HG02884 (cell line): ENCODE data around the gene PEDS1.
"Not testable (repeated sequence)": the region's sequence is repeated elsewhere in the genome, so short reads cannot be mapped to it uniquely, and the experiment has no call there.

Source experiments
- ATAC-seq: cut with Tn5 transposase; IDR thresholded peaks from one replicate; pipeline ENCODE4 v1.9.1; 2021; ENCODE audit warnings: mild to moderate bottlenecking, moderate library complexity; ENCODE audit not compliant: unreplicated experiment

The PEDS1 gene

DNA sequence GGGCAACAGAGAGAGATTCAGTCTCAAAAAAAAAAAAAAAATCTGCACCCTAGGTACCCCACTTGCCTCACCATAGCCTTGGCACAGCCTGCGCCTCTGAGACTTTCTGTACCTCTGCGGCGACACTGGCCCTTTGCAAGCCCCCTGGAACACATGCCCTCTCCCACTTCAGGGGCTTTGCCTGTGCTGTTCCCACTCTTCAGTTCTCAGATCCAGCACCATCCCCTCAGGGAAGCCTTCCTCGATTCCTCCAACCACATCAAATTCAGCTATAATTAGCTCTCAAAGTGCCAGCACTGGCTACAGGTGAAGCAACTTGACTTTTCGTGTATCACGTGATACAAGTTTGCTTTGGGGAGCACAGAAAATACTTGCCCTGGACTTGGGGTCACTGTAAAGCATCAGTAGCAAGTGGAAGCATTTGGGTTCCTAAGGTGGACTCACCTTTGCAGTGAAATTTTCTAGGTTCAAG is 38.4 kb downstream of the PEDS1 start:
- ATAC-seq = no peak

DNA sequence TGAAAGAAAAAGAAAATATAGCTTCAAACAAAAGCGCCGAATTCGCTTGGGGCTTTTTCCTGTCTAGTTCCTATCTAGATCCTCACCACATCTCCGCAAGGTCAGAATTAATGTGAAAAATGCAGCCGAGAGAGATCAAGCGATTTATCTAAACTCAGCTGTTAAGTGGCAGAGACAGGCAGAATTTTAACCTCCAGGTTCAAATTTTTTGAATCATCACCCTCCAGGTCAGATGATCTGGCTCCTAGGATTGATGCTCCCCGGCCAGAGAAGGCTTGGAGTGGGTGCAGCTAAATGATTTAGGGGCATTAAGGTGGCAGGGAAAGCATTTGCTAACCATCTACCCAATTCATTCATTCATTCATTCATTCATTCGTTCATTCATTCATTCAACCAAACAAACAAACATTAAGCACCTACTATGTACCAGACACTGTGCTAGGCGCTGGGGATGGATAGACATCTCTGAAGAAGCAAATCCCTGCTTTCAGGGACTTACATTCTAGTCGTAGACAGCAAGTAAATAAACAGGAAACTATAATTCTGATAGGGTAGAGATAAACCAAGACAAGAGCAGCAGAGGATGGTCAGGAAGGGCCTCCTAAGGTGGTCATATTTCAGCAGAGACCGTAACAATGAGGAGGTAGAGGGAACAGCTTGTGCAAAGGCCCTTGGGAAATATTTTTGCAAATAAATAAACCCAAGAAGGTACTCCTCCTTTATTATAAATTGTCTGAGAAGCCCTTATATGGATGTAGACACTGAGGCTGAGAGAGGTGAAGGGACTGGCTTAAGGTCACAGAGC is 39.9 kb downstream of the PEDS1 start:
- no peak for ATAC-seq

DNA sequence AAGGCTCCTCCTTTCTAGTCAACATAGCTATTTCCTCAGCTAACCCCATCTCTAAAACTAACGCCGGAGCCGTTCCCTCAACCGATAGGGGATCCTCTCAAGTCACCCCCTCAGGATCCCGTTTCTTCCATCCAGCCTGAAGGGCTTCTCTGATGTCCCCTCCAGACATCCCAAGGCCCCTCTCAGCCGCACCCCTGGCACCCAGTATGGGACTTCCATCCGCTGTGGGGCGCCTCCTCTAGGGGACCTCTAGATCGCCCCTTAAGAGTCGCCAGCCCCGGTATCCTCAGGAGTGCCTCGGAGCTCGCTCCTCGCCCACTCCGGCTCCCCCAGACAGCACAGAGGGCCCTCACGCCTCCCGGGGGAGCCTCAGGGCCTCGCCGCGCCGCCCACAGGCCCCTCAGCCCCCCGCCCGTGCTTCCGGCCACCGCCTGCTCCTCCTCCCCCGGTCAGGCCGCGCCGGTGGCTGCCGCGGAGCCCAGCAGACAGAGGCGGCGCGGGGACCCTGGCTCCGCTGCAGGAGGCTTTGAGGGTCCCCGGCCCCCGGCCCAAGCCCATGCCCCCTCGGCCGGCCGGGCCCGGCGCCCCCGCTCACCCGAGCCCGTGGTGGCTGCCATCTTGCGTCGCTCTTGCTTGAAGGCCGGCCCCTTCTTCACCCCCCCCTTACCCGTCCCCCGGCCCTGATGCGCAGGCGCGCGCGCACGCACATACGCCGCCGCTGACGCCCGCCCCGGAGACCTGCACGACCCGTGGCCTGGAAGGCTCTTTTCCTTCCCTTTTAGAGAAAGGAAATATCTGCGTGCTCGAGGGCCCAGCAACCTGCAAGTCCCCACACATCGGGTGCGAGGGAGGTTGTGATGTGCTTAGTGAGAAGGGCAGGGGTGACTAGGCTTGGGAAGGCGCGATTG is 40.8 kb downstream of the PEDS1 start, which contains the start of gene UBE2V1:
UBE2V1 (minus strand) TSS at position 639 of the 908 bp plus-strand sequence; CDS start at position 617, 22 bp downstream.
- no peak for ATAC-seq

DNA sequence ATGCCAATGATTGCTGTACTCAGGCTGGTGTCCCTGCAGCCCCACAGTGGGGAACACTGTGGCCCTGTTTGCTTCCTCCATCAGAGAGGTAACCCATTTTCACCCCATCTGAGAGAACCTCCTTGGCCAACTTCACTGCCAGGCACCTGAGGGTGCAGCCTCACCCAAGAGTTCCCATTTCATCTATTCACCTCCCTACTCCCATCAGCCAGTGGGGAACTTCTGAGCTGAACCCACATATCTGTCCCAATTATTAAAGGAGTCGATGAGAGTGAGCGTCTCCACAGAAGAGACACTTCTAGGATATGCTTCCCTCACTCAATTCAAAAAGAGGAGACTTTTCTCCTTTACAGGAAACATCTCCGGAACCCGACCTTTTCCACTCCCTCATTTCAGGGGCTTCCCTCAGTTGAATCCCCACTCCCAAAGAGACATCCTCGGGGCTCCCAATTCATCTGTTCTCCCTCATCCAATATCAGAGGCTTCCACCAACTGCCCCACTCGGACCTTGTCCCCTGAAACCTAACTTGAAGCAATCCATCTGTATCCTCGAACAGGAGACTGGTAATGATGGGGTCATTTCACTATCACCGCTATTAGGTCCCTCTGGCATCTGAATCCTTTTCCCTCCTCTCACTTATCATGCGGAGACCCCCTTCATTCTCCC is 41.6 kb downstream of the PEDS1 start:
- ATAC-seq = no peak

DNA sequence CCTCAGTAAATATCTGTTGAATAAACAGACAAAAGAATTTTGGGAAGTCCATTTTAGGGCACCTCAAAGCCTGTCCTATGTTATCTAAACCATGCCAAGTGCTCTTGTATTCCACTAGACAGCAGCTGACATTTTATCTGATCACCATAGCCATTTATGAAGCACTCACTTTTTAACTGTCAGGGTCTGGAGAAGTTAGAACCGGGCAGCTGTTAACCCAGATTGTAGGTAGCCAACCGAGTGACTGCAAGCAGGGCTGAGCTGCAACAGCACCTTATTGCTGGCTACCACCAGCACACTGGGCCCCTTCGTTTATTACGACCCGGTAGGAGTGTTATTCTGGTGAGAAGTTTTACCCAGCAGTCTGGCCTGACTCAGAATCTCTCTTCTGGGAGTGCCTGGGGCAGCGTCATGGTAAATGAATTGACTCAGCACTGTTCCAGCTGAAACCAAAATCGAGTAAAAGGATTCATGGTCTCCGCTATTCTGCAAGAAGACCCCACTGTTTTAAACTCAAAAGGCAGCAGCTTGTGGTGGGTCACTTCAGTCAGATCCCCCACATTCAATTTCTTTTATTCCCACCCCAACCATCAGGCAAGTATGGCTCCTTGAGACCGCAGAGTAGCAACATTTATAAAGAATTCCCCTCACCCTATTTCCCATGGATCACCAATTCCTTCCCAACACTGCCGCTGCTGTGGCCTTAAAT is 42.2 kb downstream of the PEDS1 start:
- no peak for ATAC-seq

DNA sequence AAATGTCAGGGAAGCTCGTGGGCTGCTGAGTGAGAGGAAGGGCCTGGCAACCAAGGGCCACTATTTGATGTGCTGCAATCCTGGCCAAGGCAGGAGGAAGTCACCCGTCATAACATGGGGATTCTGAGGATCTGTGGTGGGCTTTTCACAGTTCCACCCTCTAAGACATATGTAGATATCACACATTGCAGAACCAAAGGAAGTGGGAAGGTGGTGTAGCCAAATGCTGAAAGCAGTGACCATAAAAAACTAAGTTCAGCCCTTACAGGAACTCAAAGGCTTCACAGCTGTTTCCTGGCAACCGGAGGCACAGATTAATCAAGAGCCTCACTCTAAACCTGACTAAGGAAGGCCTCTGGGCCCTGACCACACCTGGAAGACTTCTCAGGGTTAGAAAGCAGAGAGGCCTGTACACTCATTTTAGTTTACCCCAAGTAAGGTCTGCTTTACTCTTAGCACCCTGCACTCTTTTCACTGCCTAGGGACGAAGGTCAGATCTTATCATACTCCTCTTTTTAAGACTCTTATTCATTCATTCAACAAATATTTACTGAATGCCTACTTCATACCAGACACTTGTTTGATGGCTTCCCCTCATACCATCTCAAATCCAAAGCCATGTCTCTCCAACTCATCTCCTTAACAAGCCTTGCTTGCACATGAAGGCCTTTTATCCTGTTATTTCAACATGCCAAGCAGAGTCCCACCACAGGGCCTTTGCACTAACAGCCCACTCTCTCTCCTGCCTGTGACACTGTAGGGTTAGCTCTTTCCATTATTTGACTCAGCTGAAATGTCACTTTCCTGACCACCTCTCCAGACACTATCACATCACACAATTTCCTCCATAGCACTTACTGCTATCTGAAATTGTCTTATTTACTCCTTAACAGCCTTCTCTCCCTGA is 43.1 kb downstream of the PEDS1 start:
- peak; percentile 40 for ATAC-seq

DNA sequence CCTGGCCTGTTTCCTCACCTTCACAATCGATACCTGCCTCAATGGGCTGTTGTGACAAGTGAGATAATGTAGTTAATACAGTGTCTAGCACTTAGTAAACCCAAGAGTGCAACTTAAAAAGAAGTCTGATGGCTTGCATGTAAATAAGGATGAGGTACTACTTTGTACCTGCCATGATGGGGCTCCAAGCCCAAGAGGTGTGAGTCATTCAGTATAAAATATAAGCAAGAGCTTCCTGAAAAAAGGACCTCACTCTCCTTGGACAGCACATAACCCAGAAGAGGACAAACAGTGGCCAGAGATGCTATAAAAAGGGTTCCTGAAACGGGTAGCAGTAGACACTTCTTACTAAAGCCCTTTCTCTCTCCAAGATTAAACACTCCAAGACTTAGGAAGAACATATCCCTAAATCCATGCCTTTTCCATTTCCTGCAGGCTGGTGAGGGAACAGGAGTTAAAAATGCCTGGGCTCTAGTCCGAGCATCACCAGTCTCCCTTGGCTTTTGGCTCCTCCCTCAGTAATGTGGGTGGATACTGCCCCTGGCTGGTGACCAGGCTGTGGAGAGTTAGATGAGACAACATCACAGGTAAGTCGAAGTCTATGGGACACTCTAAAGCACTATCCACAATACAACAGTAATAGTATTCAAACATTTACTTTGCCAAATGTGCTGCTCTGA is 44.8 kb downstream of the PEDS1 start:
- no peak for ATAC-seq

DNA sequence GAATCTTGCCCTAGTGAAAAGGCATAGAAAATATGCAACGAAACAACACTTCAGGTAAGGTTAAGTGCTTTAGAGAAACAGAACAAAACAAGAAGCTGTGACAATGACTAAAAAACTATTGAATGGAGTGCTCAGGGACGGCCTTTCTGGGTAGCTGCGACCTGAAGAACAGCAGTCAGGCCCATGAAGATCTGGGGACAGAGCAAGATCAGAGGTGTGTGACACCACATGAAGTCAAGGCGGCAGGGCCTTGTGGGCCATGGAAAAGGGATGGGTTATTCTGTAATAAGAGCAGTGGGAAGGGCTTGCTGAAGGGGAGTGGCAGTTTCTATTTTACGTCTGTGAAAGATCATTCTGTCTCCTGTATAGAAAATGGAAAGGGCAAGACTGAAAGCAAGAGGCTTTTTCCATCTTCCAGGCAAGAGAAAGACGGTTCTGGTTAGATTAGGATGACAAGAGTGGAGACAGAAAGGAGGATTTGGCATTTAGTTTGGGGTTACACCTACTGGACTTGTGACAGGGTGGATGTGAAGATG is 45.7 kb downstream of the PEDS1 start:
- ATAC-seq = no peak

DNA sequence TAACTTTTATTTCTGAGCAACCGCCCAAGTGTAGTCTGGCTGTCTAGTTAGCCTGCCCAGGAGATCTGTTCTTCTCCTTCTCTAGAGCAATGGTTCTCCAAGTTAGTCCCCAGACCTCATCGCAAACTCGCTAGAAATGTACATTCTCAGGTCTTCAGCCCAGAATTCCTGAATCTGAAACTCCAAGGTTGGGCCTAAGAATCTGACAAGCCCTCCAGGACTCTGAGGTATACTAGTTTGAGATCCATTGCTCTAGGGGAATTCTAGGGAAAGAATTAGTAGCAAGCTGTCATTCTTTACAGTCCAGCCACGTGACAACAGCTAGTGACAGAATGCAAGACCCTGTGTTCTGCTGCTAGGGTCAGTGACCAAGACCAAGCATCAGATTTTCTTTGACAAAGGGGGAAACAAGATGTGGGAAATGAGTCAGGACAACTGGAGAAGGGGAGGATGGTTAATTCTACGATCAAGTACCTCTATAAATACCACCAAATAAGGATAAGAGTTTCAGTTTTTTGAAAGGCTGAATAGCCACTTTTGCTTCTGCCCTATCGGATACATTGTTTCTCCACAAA is 46.4 kb downstream of the PEDS1 start:
- no peak for ATAC-seq

DNA sequence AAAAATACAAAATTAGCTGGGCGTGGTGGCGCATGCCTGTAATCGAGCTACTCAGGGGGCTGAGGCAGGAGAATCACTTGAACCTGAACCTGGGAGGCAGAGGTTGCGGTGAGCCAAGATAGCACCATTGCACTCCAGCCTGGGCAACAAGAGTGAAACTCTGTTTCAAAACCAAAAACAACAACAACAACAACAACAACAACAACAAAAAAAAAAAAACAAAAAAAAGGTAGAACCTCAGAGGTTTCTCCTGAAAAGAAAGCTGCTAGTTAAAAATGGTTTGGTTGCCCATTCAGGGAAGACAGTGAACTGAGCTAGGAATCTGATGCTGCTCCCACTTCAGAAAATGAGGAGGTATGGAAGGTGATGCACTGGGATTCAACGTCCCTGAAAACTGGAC is 46.9 kb downstream of the PEDS1 start:
- ATAC-seq = not testable (repeated sequence)
